A204.1 (cell line): ENCODE data around the gene VAX1.
A peak's percentile ranks its signal among the peaks of the same experiment; 100 is the strongest.
"Not testable (repeated sequence)": the region's sequence is repeated elsewhere in the genome, so short reads cannot be mapped to it uniquely, and the experiment has no call there.

Experiments
- FAIRE-seq: peaks from 2 replicates; lab custom pipeline; 2012; peaks lifted over from hg19 to GRCh38; lab: Jason Lieb, UNC

VAX1 gene

DNA sequence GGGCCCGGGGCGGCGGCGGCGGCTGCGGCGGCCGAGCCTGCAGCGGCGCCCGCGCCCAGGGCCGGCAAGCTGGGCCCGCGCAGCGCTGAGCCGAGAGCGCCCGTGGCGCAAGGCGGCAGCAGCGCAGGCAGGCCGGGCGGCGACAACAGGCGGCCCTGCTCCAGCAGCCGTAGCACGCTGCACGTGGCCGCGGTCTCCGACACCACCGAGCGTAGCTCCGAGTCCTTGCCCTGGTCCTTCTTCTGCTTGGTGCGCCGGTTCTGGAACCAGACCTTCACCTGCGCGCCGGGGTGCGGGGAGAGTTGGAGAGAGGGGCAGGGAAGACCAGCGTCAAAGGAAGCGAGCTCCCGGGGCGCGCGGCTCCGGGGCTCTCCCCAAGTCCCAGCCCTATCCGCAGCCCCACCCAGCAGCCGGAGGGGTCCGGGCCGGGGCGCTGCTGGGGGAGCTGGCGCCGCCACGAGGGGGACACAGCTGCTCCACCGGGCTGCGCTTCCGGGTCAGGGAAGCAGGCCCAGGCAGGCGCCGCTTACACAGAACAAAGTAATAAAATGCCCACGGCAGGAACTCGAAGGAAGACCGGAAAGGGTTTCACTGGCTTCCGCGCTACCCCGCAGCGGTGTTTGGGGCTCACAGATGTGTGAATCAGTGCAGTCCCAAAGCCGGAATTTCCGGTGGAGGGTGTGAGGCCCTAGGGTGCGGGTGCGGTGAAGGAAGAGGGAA lies 3.6 kb downstream of the VAX1 start:
- FAIRE-seq = no peak

DNA sequence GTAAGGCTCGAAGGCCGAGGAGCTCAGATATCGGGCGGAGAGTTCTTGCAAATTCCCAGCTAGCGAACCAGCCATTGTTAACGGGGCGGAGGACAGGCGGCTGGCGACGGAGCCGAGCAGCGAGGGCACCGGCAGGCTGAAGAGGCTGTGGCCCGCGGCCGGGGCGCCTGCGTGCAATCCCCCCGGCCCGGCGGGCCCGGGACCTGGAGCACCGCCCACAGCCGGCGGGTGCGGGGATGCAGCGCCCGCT lies 4.1 kb downstream of the VAX1 start:
- FAIRE-seq = no peak

DNA sequence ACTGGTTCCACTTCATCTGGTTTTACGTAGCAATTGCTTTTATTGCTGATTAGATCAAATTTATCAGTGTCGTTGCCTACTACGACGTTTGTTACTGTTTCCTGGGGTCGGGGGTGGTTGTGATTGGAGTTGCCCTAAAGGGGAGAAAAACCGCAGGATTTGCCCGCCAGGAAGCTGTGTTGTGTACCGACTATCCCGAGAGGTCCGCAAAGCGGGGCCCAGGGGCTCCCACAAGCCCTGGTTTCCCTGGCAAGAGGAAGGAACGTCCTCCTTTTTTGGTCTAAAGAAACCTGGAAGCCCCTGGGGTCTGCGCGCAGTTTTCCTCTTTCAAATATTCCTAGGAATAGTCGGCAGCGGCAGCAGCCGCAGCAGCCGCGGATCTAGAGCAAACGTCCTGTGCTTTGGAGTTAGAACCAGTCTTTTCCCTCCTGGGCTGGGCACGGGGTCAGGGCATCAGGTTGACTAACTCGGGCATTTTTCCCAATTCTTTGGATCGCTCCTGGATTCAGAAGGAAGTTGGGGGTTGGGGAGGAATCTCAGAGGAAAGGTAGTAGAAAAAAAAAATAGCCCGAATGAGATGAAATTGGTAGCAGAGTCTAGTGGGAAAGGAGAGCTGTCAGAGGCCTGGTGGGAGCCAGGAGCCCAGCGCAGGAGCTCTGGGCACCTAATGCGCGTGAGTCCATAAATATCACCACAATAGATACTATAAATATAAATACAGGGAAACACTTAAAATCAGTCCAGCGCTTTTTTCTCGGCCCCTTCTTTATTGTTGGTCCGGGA lies 4.6 kb downstream of the VAX1 start:
- no peak for FAIRE-seq

DNA sequence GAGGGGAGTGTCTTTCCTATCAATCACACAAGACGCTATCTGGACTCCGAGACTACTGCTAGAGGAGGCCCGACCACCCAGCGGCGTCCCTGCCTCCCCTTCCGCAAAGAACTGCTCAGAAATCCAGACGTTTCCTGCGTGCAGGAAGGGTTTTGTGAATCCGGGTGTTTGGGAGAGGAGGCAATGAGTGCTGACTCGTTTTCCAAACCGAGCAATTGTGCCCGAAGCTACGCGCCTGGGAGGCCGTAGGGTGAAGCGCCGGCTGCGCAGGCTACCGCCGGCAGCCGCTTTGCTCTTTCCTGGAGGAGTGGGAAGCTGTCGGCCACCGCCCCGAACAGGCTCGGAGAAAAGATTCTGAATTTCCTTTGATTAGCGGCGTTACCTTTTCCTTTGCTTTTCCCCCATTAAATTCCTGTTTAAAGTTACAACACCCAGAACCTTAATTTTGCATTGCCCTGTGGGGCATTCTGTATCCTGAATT lies 5.3 kb downstream of the VAX1 start:
- FAIRE-seq = no peak

DNA sequence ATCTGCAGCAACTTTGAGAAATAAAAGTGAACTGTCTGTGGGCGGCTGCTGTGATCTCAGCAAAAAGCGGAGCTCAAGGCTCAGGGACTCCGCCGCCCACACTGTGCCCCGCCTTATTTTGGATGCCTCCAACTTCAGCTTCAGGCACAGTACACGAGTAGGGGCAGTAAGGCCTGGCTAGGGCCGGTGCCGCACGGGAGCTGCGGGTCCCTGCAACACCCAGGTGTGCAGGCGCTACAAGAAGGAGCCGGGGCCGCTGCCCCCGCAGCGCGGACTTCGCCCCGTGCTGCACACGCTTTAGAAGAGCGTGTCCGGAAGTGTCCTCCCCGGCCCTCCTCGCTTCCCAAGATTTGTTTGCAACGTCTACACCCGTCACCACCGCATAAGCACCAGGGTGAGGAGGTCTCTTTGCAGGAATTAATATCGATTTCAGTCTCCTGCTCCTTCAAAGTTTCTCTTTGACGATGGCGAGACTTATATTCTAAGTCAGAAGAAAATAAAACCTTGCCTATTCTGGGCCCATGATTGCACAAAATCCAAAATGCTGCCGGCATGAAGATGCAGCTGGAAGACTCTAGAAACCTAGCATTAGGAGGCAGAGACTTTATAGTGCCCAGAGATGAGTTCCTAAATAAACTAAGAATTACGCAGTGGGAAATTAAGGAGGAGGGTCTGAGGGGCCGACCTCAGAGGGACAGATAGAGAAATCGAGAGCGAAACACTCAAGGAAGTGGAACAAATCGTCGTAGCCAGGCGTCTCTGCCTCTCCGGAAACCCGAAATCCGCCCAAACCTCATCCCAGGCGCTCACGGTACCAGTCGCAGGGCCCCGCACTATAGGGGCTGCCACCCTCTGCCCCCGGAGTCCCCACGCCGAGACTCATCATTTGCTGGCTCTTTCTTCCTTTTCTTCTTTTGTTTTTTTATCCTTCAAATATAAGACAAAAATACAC lies 6.4 kb downstream of the VAX1 start:
- no peak for FAIRE-seq

DNA sequence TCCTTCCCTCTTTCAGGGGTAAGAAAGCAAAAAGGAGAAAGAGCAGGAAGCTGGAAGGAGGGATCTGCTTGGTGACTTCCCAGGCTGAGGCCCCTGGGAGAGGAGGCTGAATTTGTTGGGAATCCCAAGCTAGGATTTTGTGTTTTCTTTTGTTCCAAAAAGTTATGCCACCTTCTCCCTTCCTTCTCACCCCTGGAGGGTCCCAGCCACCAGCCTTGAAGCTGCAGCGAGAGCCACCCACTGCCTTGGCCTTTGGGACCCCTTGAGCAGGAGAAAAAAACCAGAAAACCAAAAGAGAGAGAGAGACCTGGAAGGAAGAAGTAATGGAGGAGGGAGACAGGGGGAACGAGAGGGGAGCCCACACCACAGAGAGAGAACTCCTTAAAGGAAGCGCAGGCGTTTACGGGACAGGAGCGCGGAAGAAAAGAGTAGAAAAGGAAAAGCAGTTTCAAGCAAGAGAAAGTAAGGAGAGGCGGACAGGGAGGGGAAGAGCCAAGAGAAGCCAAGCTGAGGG lies 7.2 kb downstream of the VAX1 start:
- FAIRE-seq = no peak

DNA sequence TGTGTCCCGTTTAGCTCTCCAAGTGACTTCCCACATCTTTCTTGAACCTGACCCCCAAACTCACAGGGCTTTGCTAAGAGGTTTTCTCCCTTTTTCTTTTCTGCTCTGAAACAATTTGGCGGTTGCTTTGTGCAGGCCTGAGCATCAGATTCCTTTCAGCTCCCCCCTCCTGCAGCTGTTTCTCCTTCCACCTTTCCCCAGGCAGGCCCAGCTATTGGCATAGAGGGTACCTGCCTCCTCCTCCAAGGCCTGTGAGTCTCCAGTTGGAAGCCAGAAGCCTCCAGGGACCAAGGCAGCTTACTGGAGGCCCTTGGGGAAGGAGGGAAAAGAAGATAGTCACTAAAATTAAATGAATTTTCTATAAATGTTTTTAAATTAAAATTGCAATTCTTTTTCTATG lies 7.7 kb downstream of the VAX1 start:
- no peak for FAIRE-seq

DNA sequence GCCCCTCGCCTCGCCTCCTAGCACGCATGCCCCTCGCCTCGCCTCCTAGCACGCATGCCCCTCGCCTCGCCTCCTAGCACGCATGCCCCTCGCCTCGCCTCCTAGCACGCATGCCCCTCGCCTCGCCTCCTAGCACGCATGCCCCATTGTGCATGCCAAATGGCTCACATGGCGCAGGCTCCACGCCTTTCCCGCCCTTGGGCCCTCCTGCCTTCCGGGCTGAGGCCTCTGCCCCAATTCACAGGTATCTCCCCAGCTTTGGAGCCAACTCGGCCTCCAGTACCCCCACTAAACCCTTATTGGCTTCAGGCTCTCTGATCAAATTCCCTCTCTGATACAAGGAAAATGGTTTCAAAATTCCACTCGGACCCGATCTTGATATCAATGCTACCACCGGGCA lies 11.4 kb downstream of the VAX1 start:
- not testable (repeated sequence) for FAIRE-seq

DNA sequence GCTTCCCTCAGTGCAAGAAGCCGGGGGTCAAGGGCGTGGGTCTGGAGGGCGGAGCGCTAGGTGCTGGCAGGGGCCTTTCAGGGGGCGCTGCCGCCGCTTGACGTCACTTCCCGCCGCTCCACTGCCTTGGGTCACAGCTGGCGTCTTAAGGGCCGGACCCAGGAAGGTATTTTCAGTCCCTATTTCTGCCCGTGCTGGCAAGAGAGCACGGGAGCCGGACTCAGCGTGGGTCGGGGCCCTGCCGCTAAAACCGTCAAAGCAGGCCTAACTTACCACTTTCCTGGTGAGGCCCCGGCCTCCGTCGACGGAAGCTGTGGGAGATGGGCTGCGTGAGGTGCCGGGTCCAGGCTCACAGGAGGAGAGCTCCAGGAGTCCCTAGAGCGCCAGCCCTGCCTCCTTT lies 12.0 kb downstream of the VAX1 start:
- no peak for FAIRE-seq

DNA sequence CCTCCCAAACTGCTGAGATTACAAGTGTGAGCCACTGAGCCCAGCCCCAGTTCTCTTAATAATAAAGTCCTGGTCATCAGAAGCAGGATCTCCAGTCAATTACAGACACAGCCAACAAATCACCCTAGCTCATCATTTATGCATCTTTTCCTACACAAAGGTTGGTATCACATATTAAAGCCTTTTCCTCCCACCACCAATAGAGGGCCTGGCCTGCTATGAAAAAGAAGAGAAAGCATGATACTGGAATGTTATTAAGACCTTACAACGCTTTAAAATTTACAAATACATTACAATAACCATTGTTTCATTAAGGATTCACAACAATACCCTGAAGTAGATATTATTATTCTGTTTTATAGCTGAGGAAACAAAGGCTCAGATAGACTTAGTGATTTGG lies 25.9 kb downstream of the VAX1 start:
- peak; percentile 46 for FAIRE-seq

DNA sequence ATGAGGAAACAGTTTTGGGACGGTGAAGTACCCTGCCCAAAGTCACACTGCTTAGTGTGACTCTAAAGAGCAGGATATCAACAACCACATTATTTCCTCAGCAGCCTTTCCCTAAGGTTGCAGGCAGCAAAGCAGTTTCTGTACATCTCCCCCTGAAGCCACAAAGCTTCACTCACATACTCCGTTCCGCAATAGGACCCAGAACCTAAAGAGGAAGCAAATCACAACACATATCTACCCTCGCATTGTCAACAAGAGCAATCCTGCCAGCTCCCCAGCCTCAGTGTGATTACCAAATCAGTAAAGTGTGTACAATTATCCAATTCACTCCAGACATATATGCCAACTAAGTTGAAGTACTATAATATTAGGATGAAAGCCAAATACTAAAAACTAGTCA lies 30.8 kb downstream of the VAX1 start:
- FAIRE-seq = no peak

DNA sequence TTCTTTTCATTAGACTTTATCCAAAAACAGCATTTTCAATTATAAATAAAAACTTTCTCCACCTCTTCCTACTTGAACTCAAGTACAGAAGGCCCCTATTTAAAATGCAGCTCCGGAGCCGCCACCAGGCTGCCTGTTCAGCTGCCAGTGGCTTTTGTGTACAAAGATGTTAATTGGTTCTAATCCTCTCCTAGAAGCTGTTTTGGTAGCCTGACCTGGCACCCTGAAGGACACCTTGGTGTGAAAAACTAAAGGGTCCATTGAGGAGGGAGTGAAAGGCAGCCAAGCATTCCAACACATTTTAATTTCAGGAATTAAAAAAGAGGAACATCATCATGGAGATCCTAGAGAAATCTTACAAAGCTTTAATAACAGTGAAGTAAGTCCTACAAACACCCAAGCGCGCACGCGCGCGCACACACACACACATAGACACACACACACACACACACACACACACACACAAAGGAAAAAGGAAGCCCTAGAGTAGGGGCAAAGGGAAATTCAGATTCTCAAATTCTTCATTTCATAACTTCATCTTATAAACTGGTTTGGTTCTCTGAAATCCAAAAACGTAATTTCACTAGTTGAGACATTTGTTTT lies 41.4 kb downstream of the VAX1 start:
- FAIRE-seq = no peak

DNA sequence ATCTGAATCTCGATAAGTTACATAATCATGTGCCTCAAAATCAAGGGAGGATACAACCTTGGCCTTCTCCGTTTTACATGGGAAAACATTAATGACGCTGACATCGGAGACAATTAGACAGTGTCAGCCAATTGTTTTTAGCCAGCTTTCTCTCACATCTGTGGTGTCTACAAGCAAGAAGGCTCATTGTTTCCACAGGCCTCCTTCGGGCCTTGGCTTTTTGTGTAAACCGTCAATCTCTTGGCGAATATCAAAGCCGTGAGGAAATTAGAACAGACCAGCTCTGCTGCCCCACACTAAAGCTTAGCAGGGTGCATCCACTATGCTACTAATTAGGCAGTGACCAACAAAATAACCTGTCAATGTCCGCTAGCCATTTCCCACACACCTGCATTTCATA lies 43.2 kb downstream of the VAX1 start:
- FAIRE-seq = no peak

DNA sequence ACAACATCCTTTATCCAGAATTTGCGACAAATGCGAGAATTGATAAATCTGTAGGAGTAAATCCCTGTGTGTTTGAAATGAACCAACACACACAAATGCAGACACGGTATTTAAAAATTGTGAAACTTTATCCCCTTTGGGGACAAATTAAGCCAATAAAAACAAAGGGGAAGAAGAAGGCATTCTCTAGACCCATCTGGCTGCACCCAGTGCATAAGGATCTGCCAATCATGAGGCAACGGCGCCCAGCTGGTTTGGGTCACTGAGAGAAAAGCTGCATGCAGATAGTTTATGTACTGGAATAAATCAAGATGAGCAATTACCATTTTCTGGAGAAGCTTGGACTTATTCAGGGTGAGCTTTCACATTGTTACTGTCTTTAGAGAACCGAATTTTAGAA lies 45.7 kb downstream of the VAX1 start:
- no peak for FAIRE-seq

DNA sequence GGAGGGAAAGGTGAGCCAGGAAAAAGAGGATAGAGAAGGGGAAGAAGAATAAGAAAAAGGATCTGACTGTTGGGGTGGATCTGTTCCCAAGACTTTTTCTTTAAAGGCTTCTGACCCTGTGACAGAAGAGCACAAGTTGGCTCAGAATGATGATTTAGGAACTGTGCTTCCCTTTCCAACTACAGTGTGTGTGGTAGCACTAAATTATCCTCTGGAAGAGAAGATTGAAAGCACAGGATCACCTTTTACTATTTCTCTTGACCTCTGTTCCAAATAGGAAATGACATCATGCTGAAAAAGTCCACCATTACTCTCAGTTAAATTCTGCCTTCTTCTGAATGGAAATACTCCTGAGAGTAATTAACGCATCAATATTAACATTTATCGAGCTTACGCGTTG lies 47.2 kb downstream of the VAX1 start:
- FAIRE-seq = no peak

DNA sequence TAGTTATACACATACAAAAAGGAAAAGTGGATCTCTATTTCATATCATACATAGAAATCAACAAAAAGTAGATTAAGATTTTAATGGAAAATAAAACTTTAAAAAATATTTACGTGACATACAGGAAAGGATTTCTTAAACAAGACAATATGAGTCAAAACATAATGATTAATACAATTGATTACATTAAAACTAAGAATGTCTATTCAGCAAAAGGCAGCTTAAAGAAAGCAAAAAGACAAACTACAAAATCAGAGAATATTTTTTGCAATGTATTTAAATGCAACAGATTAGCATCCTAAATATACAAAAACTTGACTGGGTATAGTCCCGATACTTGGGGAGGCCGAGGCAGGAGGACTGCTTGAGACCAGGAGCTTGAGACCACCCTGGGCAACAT lies 50.5 kb downstream of the VAX1 start:
- FAIRE-seq = peak; percentile 69

DNA sequence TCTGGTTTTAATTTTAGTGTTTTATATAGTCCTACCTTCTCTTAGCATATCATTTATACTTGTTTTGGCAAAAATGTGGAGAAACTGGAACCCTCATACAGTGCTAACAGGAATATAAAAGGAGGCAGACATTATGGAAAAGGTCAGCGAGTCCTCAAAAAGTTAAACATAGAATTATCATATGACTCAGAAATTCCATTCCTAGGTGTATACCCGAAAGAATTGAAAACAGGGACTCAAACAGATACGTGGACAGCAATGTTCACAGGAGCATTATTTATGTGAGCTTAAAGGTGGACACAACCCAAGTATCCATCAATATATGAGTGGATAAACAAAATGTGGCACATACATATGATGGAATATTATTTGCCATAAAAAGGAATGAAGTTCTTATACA lies 51.5 kb downstream of the VAX1 start:
- no peak for FAIRE-seq

DNA sequence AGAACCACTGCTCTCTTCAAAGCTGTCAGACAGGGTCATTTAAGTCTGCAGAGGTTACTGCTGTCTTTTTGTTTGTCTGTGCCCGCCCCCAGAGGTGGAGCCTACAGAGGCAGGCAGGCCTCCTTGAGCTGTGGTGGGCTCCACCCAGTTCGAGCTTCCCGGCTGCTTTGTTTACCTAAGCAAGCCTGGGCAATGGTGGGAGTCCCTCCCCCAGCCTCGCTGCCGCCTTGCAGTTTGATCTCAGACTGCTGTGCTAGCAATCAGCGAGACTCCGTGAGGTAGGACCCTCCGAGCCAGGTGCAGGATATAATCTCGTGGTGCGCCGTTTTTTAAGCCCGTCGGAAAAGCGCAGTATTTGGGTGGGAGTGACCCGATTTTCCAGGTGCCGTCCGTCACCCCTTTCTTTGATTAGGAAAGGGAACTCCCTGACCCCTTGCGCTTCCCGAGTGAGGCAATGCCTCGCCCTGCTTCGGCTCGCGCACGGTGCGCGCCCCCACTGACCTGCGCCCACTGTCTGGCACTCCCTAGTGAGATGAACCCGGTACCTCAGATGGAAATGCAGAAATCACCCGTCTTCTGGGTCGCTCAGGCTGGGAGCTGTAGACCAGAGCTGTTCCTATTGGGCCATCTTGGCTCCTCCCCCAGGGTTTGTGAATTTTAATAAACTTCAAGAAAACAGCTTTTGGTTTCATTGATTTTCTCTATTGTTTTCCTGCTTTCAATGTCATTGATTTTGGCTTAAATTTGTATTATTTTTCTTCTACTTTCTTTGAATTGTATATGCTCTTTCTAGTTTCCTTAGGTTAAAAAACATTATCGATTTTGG lies 53.4 kb downstream of the VAX1 start:
- not testable (repeated sequence) for FAIRE-seq
